ENCODE measurements around the gene RIT2. TPM values are rescaled to one million over a fixed set of nuclear protein-coding genes. Genes with fewer than 3 reads are reported as not detected.

RIT2 gene
- total RNA-seq, 1 donor from 2014 or later: not detected

- Mint-ChIP-seq H3K4me1 (ENCODE audit: unreplicated experiment) (no peaks in the 10 kb centered on the region), H3K27me3 (ENCODE audit: unreplicated experiment) (no peaks in the 10 kb centered on the region), H3K27ac (ENCODE audit: unreplicated experiment) (no peak overlapping the region), H3K36me3 (ENCODE audit: low read depth, unreplicated experiment) (no peaks in the 10 kb centered on the region), H3K9me3 (ENCODE audit: unreplicated experiment) (no peaks in the 10 kb centered on the region), H3K4me3 (ENCODE audit: unreplicated experiment) (no peak overlapping the region)
- TF ChIP-seq CTCF (IDR thresholded peaks at IDR 0.05; ENCODE audit: unreplicated experiment): no peak
- no peak for DNase-seq (ENCODE audit: low spot score)
Measured at GRCh38 chr18:42814618-42815017, 300.9 kb downstream of the RIT2 start.

- no peak for TF ChIP-seq CTCF (IDR thresholded peaks at IDR 0.05; ENCODE audit: unreplicated experiment)
- Mint-ChIP-seq H3K4me3 (ENCODE audit: unreplicated experiment) (no peak overlapping the region), H3K9me3 (ENCODE audit: unreplicated experiment) (no peaks in the 10 kb centered on the region), H3K27me3 (ENCODE audit: unreplicated experiment) (no peaks in the 10 kb centered on the region), H3K36me3 (ENCODE audit: low read depth, unreplicated experiment) (no peaks in the 10 kb centered on the region), H3K27ac (ENCODE audit: unreplicated experiment) (no peak overlapping the region), H3K4me1 (ENCODE audit: unreplicated experiment) (no peaks in the 10 kb centered on the region)
- no peak for DNase-seq (ENCODE audit: low spot score)
Measured at GRCh38 chr18:42814184-42814583, 301.3 kb downstream of the RIT2 start.

- DNase-seq (ENCODE audit: low spot score): no peak
- Mint-ChIP-seq H3K27ac (ENCODE audit: unreplicated experiment) (no peak overlapping the region), H3K27me3 (ENCODE audit: unreplicated experiment) (no peaks in the 10 kb centered on the region), H3K36me3 (ENCODE audit: low read depth, unreplicated experiment) (no peaks in the 10 kb centered on the region), H3K9me3 (ENCODE audit: unreplicated experiment) (no peaks in the 10 kb centered on the region), H3K4me1 (ENCODE audit: unreplicated experiment) (no peaks in the 10 kb centered on the region), H3K4me3 (ENCODE audit: unreplicated experiment) (no peak overlapping the region)
- no peak for TF ChIP-seq CTCF (IDR thresholded peaks at IDR 0.05; ENCODE audit: unreplicated experiment)
Measured at GRCh38 chr18:42813570-42813969, 301.9 kb downstream of the RIT2 start.

- H3K27me3 Mint-ChIP-seq (ENCODE audit: unreplicated experiment): no peaks in the 10 kb centered on the region
- H3K27ac Mint-ChIP-seq (ENCODE audit: unreplicated experiment): no peak overlapping the region
- no peak for TF ChIP-seq CTCF (IDR thresholded peaks at IDR 0.05; ENCODE audit: unreplicated experiment)
- H3K4me3 Mint-ChIP-seq (ENCODE audit: unreplicated experiment): no peak overlapping the region
- H3K4me1 Mint-ChIP-seq (ENCODE audit: unreplicated experiment): no peaks in the 10 kb centered on the region
- DNase-seq (ENCODE audit: low spot score): no peak
- no peaks in the 10 kb centered on the region for H3K36me3 Mint-ChIP-seq (ENCODE audit: low read depth, unreplicated experiment)
- H3K9me3 Mint-ChIP-seq (ENCODE audit: unreplicated experiment): no peaks in the 10 kb centered on the region
Measured at GRCh38 chr18:42807887-42808286, 307.6 kb downstream of the RIT2 start.

- no peaks in the 10 kb centered on the region for H3K36me3 Mint-ChIP-seq (ENCODE audit: low read depth, unreplicated experiment)
- H3K4me3 Mint-ChIP-seq (ENCODE audit: unreplicated experiment): no peak overlapping the region
- no peak for DNase-seq (ENCODE audit: low spot score)
- TF ChIP-seq CTCF (IDR thresholded peaks at IDR 0.05; ENCODE audit: unreplicated experiment): no peak
- H3K27me3 Mint-ChIP-seq (ENCODE audit: unreplicated experiment): no peaks in the 10 kb centered on the region
- no peaks in the 10 kb centered on the region for H3K4me1 Mint-ChIP-seq (ENCODE audit: unreplicated experiment)
- no peaks in the 10 kb centered on the region for H3K9me3 Mint-ChIP-seq (ENCODE audit: unreplicated experiment)
- H3K27ac Mint-ChIP-seq (ENCODE audit: unreplicated experiment): no peak overlapping the region
Measured at GRCh38 chr18:42801706-42802105, 313.8 kb downstream of the RIT2 start.
